Measurements from ENCODE around the gene TNFAIP8L3. TPM values are rescaled to one million over a fixed set of nuclear protein-coding genes. Genes with fewer than 3 reads are reported as not detected.

The TNFAIP8L3 gene
- total and polyA plus RNA-seq, 9 of the 15 experiments (the other 6 are each of a cell fraction or from before 2014, with no cell fraction given): 0.13 TPM; not detected in 8

DNA sequence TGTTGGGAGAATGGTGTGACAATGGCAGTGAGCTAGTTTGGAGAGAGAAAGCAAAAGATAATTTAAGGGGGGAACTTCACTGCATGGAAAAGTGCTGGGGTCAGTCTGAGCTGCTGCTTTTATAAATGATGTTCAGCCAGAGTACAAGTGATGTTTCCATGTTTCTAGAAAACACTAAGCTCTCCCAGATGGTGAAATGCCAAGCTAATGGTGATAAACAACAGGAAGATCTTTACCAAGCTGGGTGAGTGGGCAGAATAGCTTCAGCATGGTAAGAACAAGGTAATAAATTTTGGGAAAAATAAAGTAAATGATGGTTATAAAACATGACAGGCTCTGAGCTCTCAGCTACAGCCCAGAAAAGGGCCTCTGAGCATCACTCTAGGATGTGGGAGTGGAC lies 29.4 kb downstream of the TNFAIP8L3 start:
- intact Hi-C loops (cut with micrococcal nuclease) (no loop called here), in situ Hi-C loops (cut with MboI) (no loop called here)
- TF ChIP-seq, protein P1, sequence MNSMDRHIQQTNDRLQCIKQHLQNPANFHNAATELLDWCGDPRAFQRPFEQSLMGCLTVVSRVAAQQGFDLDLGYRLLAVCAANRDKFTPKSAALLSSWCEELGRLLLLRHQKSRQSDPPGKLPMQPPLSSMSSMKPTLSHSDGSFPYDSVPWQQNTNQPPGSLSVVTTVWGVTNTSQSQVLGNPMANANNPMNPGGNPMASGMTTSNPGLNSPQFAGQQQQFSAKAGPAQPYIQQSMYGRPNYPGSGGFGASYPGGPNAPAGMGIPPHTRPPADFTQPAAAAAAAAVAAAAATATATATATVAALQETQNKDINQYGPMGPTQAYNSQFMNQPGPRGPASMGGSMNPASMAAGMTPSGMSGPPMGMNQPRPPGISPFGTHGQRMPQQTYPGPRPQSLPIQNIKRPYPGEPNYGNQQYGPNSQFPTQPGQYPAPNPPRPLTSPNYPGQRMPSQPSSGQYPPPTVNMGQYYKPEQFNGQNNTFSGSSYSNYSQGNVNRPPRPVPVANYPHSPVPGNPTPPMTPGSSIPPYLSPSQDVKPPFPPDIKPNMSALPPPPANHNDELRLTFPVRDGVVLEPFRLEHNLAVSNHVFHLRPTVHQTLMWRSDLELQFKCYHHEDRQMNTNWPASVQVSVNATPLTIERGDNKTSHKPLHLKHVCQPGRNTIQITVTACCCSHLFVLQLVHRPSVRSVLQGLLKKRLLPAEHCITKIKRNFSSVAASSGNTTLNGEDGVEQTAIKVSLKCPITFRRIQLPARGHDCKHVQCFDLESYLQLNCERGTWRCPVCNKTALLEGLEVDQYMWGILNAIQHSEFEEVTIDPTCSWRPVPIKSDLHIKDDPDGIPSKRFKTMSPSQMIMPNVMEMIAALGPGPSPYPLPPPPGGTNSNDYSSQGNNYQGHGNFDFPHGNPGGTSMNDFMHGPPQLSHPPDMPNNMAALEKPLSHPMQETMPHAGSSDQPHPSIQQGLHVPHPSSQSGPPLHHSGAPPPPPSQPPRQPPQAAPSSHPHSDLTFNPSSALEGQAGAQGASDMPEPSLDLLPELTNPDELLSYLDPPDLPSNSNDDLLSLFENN (IDR thresholded peaks at IDR 0.05; ENCODE audit: low read depth in 2 of 2, low read length in 2 of 2): no peak
- TF ChIP-seq ARNT (IDR thresholded peaks at IDR 0.05): no peak
- no peak for TF ChIP-seq ZNF24 (IDR thresholded peaks at IDR 0.05)
- no peak for TF ChIP-seq ZNF583 (CRISPR knock-in tag; IDR thresholded peaks at IDR 0.05)
- no peak for TF ChIP-seq CHD4 (IDR thresholded peaks at IDR 0.05; ENCODE audit: insufficient read depth, insufficient replicate concordance, low read depth, low read length, poor library complexity, severe bottlenecking)
- no peak for TF ChIP-seq SP1 (CRISPR knock-in tag; IDR thresholded peaks at IDR 0.05)
- no peak for TF ChIP-seq ZC3H8 (IDR thresholded peaks at IDR 0.05)
- TF ChIP-seq RBM39 (optimal IDR thresholded peaks at IDR 0.05; ENCODE audit: low read depth, low read length): no peak
- Histone ChIP-seq H2AFZ (ENCODE audit: low read depth, low read length) (no peak overlapping the region), H3K4me1 (replicated peaks in 1 of 2; ENCODE audit: control insufficient read depth in 2 of 2, insufficient read depth in 2 of 2, low read length in 2 of 2) (no peaks in the 10 kb centered on the region; a peak in 1 of 5 replicates), H3K27me3 (ENCODE audit: control insufficient read depth in 2 of 2, insufficient read depth in 2 of 2, low read length in 2 of 2) (peaks cover 2 to 5% of the 10 kb centered on the region in 2 experiments; a peak in 3 of 5 replicates), H3K9ac (ENCODE audit: insufficient read depth in 1 of 2, low read depth in 2 of 2, low read length in 2 of 2) (no peak overlapping the region), H3K4me3 (no peak overlapping the region), H4K20me1 (replicated peaks; ENCODE audit: control insufficient read depth, insufficient read depth, low read length) (no peaks in the 10 kb centered on the region), H3K79me2 (ENCODE audit: control insufficient read depth, insufficient read depth, low read length) (no peaks in the 10 kb centered on the region), H3K9me1 (ENCODE audit: control insufficient read depth, insufficient read depth, low read length) (no peaks in the 10 kb centered on the region), H3K4me2 (ENCODE audit: insufficient read depth, low read length) (no peak overlapping the region), H3K36me3 (ENCODE audit: control insufficient read depth, insufficient read depth, low read length) (no peaks in the 10 kb centered on the region), H3K9me3 (replicated peaks; ENCODE audit: control insufficient read depth, insufficient read depth, low read depth, low read length) (no peaks in the 10 kb centered on the region), H3K27ac (ENCODE audit: extremely low read depth, low read depth, low read length) (no peak overlapping the region)
- FAIRE-seq (no peak), ATAC-seq (no peak), DNase-seq (ENCODE audit: extremely low read depth in 1 of 4, low spot score in 3 of 4) (no peak)
- POLR2A ChIA-PET: interaction anchor here (1.3 to 1.5 kb wide), 3 partner anchors 9 to 15 kb away, joined by 3 to 6 read pairs (median 4); no protein-coding TSS in a partner anchor
- no TSS peak for BruUV-seq (replicated peaks)
- CTCF ChIA-PET (ENCODE audit: low intra/inter-chr PET ratio): no interaction called here

Data from K562 (cell line).